IMR-90 (cell line): Measurements from ENCODE around the gene CLRN3. TPM values are rescaled to one million over a fixed set of nuclear protein-coding genes. Genes with fewer than 3 reads are reported as not detected.

ENCODE experiments used
- ATAC-seq: fragments of 200-7000 bp; cut with Tn5 transposase; 2 replicates; pipeline ENCODE4 v1.9.1; 2020; ENCODE audit warnings: low read depth, mild to moderate bottlenecking, moderate library complexity
- BruUV-seq: library from RNA; stranded (reverse); fragments of 400-500 nt; replicated peaks from 2 replicates; lab custom pipeline; 2021; lab: Mats Ljungman, UMichigan
- CTCF ChIA-PET: fragments of 300-600 bp; formaldehyde crosslinking; extraction: SDS; loops from one replicate; lab custom pipeline; 2021; ENCODE audit warnings: antibody characterized with exemption; lab: Yijun Ruan, JAX
- POLR2A ChIA-PET: fragments of 300-600 bp; sonication (Branson Sonifier 250); formaldehyde crosslinking; loops from one replicate; lab custom pipeline; 2022; ENCODE audit warnings: antibody characterized with exemption; ENCODE audit not compliant: unreplicated experiment; lab: Charles Lee
- DNase-seq: peaks from one replicate; pipeline ENCODE4 v3.0.0; 2013
- H2AFZ ChIP-seq: replicated peaks from 2 replicates; pipeline ENCODE3; 2013; ENCODE audit warnings: low read length, mild to moderate bottlenecking; ENCODE audit not compliant: poor library complexity
- H2AK5ac ChIP-seq: 2 replicates; pipeline ENCODE4 v1.6.1; 2013; ENCODE audit warnings: low read depth, low read length, inconsistent platforms
- H2AK9ac ChIP-seq: replicated peaks from 2 replicates; pipeline ENCODE3; 2013; ENCODE audit warnings: mild to moderate bottlenecking, low read depth, low read length, moderate library complexity; ENCODE audit not compliant: poor library complexity
- H2BK120ac ChIP-seq: 2 replicates; pipeline ENCODE4 v1.6.1; 2013; ENCODE audit warnings: low read depth, low read length, inconsistent platforms
- H2BK15ac ChIP-seq: 3 replicates; pipeline ENCODE4 v1.6.1; 2013; ENCODE audit warnings: low read depth, low read length, inconsistent platforms
- H2BK20ac ChIP-seq: 2 replicates; pipeline ENCODE4 v1.6.1; 2013; ENCODE audit warnings: low read depth, mild to moderate bottlenecking, inconsistent platforms, low read length, moderate library complexity
- H2BK5ac ChIP-seq: 2 replicates; pipeline ENCODE4 v1.6.1; 2013; ENCODE audit warnings: mild to moderate bottlenecking, low read depth, low read length, inconsistent platforms; ENCODE audit not compliant: poor library complexity, severe bottlenecking
- H3K14ac ChIP-seq: replicated peaks from 2 replicates; pipeline ENCODE4 v1.6.1; 2013; ENCODE audit warnings: low read depth, low read length, inconsistent platforms
- H3K18ac ChIP-seq: 2 replicates; pipeline ENCODE4 v1.6.1; 2013; ENCODE audit warnings: low read depth, low read length, control low read depth
- H3K23ac ChIP-seq: 2 replicates; pipeline ENCODE4 v1.6.1; 2013; ENCODE audit warnings: low read depth, low read length, inconsistent platforms
- H3K27ac ChIP-seq: 2 replicates; pipeline ENCODE4 v1.5.1; 2013; ENCODE audit warnings: mild to moderate bottlenecking, control low read depth, low read length; ENCODE audit not compliant: insufficient read depth
- H3K27me3 ChIP-seq: 2 replicates; pipeline ENCODE4 v1.6.1; 2013; ENCODE audit warnings: low read length; ENCODE audit not compliant: control insufficient read depth, insufficient read depth
- H3K36me3 ChIP-seq: 2 replicates; pipeline ENCODE4 v1.6.1; 2013; ENCODE audit warnings: low read length, mixed read lengths; ENCODE audit not compliant: control insufficient read depth, insufficient read depth
- H3K4ac ChIP-seq: 2 replicates; pipeline ENCODE4 v1.6.1; 2013; ENCODE audit warnings: low read depth, low read length, inconsistent platforms
- H3K4me1 ChIP-seq: 2 replicates; pipeline ENCODE4 v1.6.1; 2013; ENCODE audit warnings: low read length, mixed read lengths; ENCODE audit not compliant: control insufficient read depth, insufficient read depth
- H3K4me2 ChIP-seq: 2 replicates; pipeline ENCODE4 v1.6.1; 2013; ENCODE audit warnings: low read depth, mild to moderate bottlenecking, control low read depth, low read length, moderate library complexity
- H3K4me3 ChIP-seq: 2 replicates; pipeline ENCODE4 v1.5.1; 2013; ENCODE audit warnings: low read depth, mild to moderate bottlenecking, control low read depth, low read length, moderate library complexity; ENCODE audit not compliant: insufficient read depth
- H3K56ac ChIP-seq: 2 replicates; pipeline ENCODE4 v1.6.1; 2013; ENCODE audit warnings: low read length, inconsistent platforms; ENCODE audit not compliant: insufficient read depth; ENCODE audit errors: extremely low read depth
- H3K79me1 ChIP-seq, 2 experiments: 2 replicates each; pipeline ENCODE4 v1.6.1; 2013; ENCODE audit warnings: low read length in 2 of 2, inconsistent platforms in 1 of 2, low read depth in 1 of 2
- H3K9ac ChIP-seq: 2 replicates; pipeline ENCODE4 v1.6.1; 2013; ENCODE audit warnings: low read depth, low read length, control low read depth
- H3K9me1 ChIP-seq: 2 replicates; pipeline ENCODE4 v1.6.1; 2013; ENCODE audit warnings: low read length, inconsistent platforms; ENCODE audit not compliant: insufficient read depth
- H3K9me3 ChIP-seq: 2 replicates; pipeline ENCODE4 v1.6.1; 2013; ENCODE audit warnings: low read length; ENCODE audit not compliant: control insufficient read depth, insufficient read depth
- H4K20me1 ChIP-seq: 2 replicates; pipeline ENCODE4 v1.6.1; 2013; ENCODE audit warnings: low read length, inconsistent platforms; ENCODE audit not compliant: insufficient read depth
- H4K5ac ChIP-seq: 2 replicates; pipeline ENCODE4 v1.6.1; 2013; ENCODE audit warnings: mild to moderate bottlenecking, low read depth, low read length, control low read depth
- H4K8ac ChIP-seq, 2 experiments: 2 replicates each; pipeline ENCODE4 v1.6.1; 2013; ENCODE audit warnings: low read depth in 2 of 2, low read length in 2 of 2, control low read depth in 1 of 2, inconsistent platforms in 1 of 2
- H4K91ac ChIP-seq: 2 replicates; pipeline ENCODE4 v1.6.1; 2013; ENCODE audit warnings: low read depth, low read length, inconsistent platforms; ENCODE audit not compliant: insufficient read depth
- BHLHE40 ChIP-seq: fragments of 150-350 bp; IDR thresholded peaks from 2 replicates; pipeline ENCODE4 v1.6.1; 2016; ENCODE audit warnings: mild to moderate bottlenecking, low read depth, low read length
- CEBPB ChIP-seq: IDR thresholded peaks from 2 replicates; pipeline ENCODE4 v1.6.1; 2012; ENCODE audit warnings: low read depth, low read length, improper control_type of control experiment
- CHD1 ChIP-seq: IDR thresholded peaks from 2 replicates; pipeline ENCODE4 v1.6.1; 2012; ENCODE audit warnings: low read depth, low read length, improper control_type of control experiment
- ELK1 ChIP-seq: fragments of 150-350 bp; IDR thresholded peaks from 2 replicates; pipeline ENCODE4 v1.6.1; 2016; ENCODE audit warnings: low read depth, mild to moderate bottlenecking, low read length, moderate library complexity, borderline replicate concordance
- FOS ChIP-seq: fragments of 150-350 bp; IDR thresholded peaks from 2 replicates; pipeline ENCODE4 v1.6.1; 2016; ENCODE audit warnings: low read depth, low read length
- MAFK ChIP-seq: IDR thresholded peaks from 2 replicates; pipeline ENCODE4 v1.6.1; 2012; ENCODE audit warnings: low read depth, low read length, improper control_type of control experiment
- MAZ ChIP-seq: IDR thresholded peaks from 2 replicates; pipeline ENCODE4 v1.6.1; 2012; ENCODE audit warnings: low read depth, mild to moderate bottlenecking, low read length, improper control_type of control experiment, moderate library complexity, borderline replicate concordance
- MXI1 ChIP-seq: IDR thresholded peaks from 2 replicates; pipeline ENCODE4 v1.6.1; 2012; ENCODE audit warnings: low read depth, mild to moderate bottlenecking, low read length, moderate library complexity, borderline replicate concordance
- NFE2L2 ChIP-seq: fragments of 150-350 bp; IDR thresholded peaks from 2 replicates; pipeline ENCODE4 v1.6.1; 2016; ENCODE audit warnings: low read depth, mild to moderate bottlenecking, low read length
- POLR2A ChIP-seq: IDR thresholded peaks from 2 replicates; pipeline ENCODE4 v1.6.1; 2012; ENCODE audit warnings: mild to moderate bottlenecking, low read depth, low read length
- RAD21 ChIP-seq: IDR thresholded peaks from 2 replicates; pipeline ENCODE4 v1.6.1; 2012; ENCODE audit warnings: low read length, improper control_type of control experiment
- RCOR1 ChIP-seq: IDR thresholded peaks from 2 replicates; pipeline ENCODE4 v1.6.1; 2012; ENCODE audit warnings: mild to moderate bottlenecking, low read length, improper control_type of control experiment; ENCODE audit not compliant: insufficient replicate concordance
- RFX5 ChIP-seq: IDR thresholded peaks from 2 replicates; pipeline ENCODE4 v1.8.0; 2012; ENCODE audit warnings: low read depth, mild to moderate bottlenecking, low read length, moderate library complexity
- SMC3 ChIP-seq: fragments of 150-350 bp; IDR thresholded peaks from 2 replicates; pipeline ENCODE4 v1.6.1; 2016; ENCODE audit warnings: low read depth, mild to moderate bottlenecking, antibody characterized with exemption, low read length, moderate library complexity
- USF2 ChIP-seq: fragments of 150-350 bp; IDR thresholded peaks from 2 replicates; pipeline ENCODE4 v1.6.1; 2017; ENCODE audit warnings: mild to moderate bottlenecking, antibody characterized with exemption, low read length, low read depth
- WGBS, 2 experiments: methylation state at CpG; one replicate each; pipeline versions ENCODE4 v1.1.5 to v1.1.7; 2013; ENCODE audit warnings: missing lambda C conversion rate in 2 of 2; ENCODE audit not compliant: insufficient read length in 1 of 2; ENCODE audit errors: extremely low coverage in 2 of 2; 5-methylcytosine and 5-hydroxymethylcytosine counted together
- dilution Hi-C: fragments of 300-500 bp; cut with HindIII; formaldehyde crosslinking; loops from one replicate; pipeline ENCODE4 v1.14.3; 2018; ENCODE audit warnings: low sequenced_read_pairs; ENCODE audit not compliant: unreplicated experiment
- in situ Hi-C: fragments of 300-500 bp; cut with MboI; formaldehyde crosslinking; loops from 3 replicates; pipeline ENCODE4 v1.14.3; 2019; ENCODE audit warnings: low sequenced_read_pairs, inconsistent platforms, mixed read lengths
- intact Hi-C: fragments of 100-400 bp; cut with micrococcal nuclease; formaldehyde crosslinking; loops from 2 replicates; pipeline ENCODE4 v1.10.0; 2022
- polyA plus RNA-seq, 3 experiments: library from polyadenylated mRNA; depleted of rRNA; stranded (reverse); fragments of >200 nt; gene quantifications; 2 replicates each; pipeline ENCODE4 v1.2.3, GENCODE V29; 2012; ENCODE audit warnings: low replicate concordance in 1 of 3
- total RNA-seq: library from RNA; depleted of rRNA; stranded (reverse); fragments of >200 nt; gene quantifications from 2 replicates; pipeline ENCODE4 v1.2.3, GENCODE V29; 2012
- TF ChIP-seq, protein P1 (sequence below): conservative IDR thresholded peaks from 2 replicates; pipeline ENCODE4 v1.5.1; 2012; ENCODE audit warnings: mild to moderate bottlenecking, low read depth, low read length, improper control_type of control experiment

CLRN3 gene
- total and polyA plus RNA-seq, 2 of the 4 experiments (the other 2 are of a cell fraction) = not detected

DNA sequence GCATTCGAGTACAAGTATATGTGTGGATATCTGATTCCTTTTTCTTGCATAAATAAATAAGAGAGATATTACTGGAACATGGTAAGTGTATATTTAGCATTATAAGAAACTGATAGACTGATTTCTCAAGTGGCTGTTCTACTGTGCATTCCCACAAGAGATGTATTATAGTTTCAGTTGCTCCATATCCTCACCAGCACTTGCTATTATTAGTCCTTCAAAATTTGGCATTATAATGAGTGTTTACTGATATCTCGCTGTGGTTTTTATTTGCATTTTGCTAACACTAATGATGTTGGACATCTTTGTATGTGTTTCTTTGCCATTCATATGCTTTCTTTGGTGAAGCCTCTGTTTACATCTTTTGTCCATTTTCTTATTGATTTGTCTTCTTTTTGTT, 4.4 kb upstream of the CLRN3 start:
- H4K91ac ChIP-seq = no peak overlapping the region
- H3K4me2 ChIP-seq = no peak overlapping the region
- no peak overlapping the region for H3K4ac ChIP-seq
- DNase-seq (no peak), ATAC-seq (no peak)
- no peak overlapping the region for H3K14ac ChIP-seq
- no peaks in the 10 kb centered on the region for H3K79me1 ChIP-seq
- no peaks in the 10 kb centered on the region for H3K36me3 ChIP-seq
- no peak overlapping the region for H4K5ac ChIP-seq
- in situ Hi-C loops = no loop called here
- no peak overlapping the region for H4K8ac ChIP-seq
- H3K27me3 ChIP-seq = no peaks in the 10 kb centered on the region
- no peak overlapping the region for H3K56ac ChIP-seq
- no peak overlapping the region for H3K18ac ChIP-seq
- H2BK15ac ChIP-seq = no peak overlapping the region
- H2AK5ac ChIP-seq = no peak overlapping the region
- no peak overlapping the region for H3K9ac ChIP-seq
- BruUV-seq = no TSS peak
- H2AK9ac ChIP-seq = no peak overlapping the region
- H3K4me1 ChIP-seq = no peaks in the 10 kb centered on the region
- no peak overlapping the region for H3K23ac ChIP-seq
- H3K4me3 ChIP-seq = no peak overlapping the region
- no peaks in the 10 kb centered on the region for H3K9me1 ChIP-seq
- no CpG with 5 or more reads among the region's 2 CpGs for WGBS, 2 experiments
- intact Hi-C loops = no loop called here
- POLR2A ChIA-PET = no interaction called here
- no peak overlapping the region for H2BK20ac ChIP-seq
- no peak overlapping the region for H2BK120ac ChIP-seq
- CTCF ChIA-PET = no interaction called here
- H2BK5ac ChIP-seq = no peak overlapping the region
- H4K20me1 ChIP-seq = no peaks in the 10 kb centered on the region
- no peak overlapping the region for H3K27ac ChIP-seq
- dilution Hi-C loops = no loop called here
- no peak overlapping the region for H2AFZ ChIP-seq
- no peaks in the 10 kb centered on the region; the same call in 1 of the 2 replicates for H3K9me3 ChIP-seq
- TF ChIP-seq RFX5 = no peak
- TF ChIP-seq MXI1 = no peak
- TF ChIP-seq CHD1 = no peak
- no peak for TF ChIP-seq BHLHE40
- no peak for TF ChIP-seq NFE2L2
- TF ChIP-seq CEBPB = no peak
- TF ChIP-seq USF2 = no peak
- no peak for TF ChIP-seq POLR2A
- TF ChIP-seq ELK1 = no peak
- TF ChIP-seq MAZ = no peak
- TF ChIP-seq MAFK = no peak
- TF ChIP-seq RCOR1 = no peak
- no peak for TF ChIP-seq RAD21
- no peak for TF ChIP-seq SMC3
- TF ChIP-seq FOS = no peak
- TF ChIP-seq, protein P1, sequence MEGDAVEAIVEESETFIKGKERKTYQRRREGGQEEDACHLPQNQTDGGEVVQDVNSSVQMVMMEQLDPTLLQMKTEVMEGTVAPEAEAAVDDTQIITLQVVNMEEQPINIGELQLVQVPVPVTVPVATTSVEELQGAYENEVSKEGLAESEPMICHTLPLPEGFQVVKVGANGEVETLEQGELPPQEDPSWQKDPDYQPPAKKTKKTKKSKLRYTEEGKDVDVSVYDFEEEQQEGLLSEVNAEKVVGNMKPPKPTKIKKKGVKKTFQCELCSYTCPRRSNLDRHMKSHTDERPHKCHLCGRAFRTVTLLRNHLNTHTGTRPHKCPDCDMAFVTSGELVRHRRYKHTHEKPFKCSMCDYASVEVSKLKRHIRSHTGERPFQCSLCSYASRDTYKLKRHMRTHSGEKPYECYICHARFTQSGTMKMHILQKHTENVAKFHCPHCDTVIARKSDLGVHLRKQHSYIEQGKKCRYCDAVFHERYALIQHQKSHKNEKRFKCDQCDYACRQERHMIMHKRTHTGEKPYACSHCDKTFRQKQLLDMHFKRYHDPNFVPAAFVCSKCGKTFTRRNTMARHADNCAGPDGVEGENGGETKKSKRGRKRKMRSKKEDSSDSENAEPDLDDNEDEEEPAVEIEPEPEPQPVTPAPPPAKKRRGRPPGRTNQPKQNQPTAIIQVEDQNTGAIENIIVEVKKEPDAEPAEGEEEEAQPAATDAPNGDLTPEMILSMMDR = no peak
